LNCaP clone FGC (cell line): ENCODE measurements around the gene GLUL.

ENCODE experiments used
- DNase-seq: peaks from one replicate; pipeline ENCODE4 v3.0.0-alpha.2; 2011; ENCODE audit warnings: low read depth
- H3K4me3 ChIP-seq: 2 replicates; pipeline ENCODE4 v1.5.1; 2011; ENCODE audit warnings: mild to moderate bottlenecking, low read depth, low read length, control low read depth
- CTCF ChIP-seq: IDR thresholded peaks from 2 replicates; pipeline ENCODE4 v1.5.1; 2012; ENCODE audit warnings: mild to moderate bottlenecking; ENCODE audit not compliant: control insufficient read depth, insufficient read depth; ENCODE audit errors: extremely low read depth

GLUL gene

GRCh38 chr1:182408435-182409075 is 17.0 kb upstream of the GLUL start:
- no peak for DNase-seq
- H3K4me3 ChIP-seq: no peak overlapping the region
- no peak for TF ChIP-seq CTCF

GRCh38 chr1:182407724-182408123 is 16.1 kb upstream of the GLUL start:
- no peak overlapping the region for H3K4me3 ChIP-seq
- DNase-seq: no peak
- TF ChIP-seq CTCF: no peak

GRCh38 chr1:182406012-182406411 is 14.4 kb upstream of the GLUL start:
- no peak for TF ChIP-seq CTCF
- H3K4me3 ChIP-seq: no peak overlapping the region
- DNase-seq: no peak

GRCh38 chr1:182405578-182405977 is 14.0 kb upstream of the GLUL start:
- no peak for TF ChIP-seq CTCF
- DNase-seq: no peak
- no peak overlapping the region for H3K4me3 ChIP-seq

GRCh38 chr1:182404781-182405180 is 13.2 kb upstream of the GLUL start:
- no peak for DNase-seq
- TF ChIP-seq CTCF: no peak
- H3K4me3 ChIP-seq: no peak overlapping the region

GRCh38 chr1:182400567-182400966 is 9.0 kb upstream of the GLUL start, which contains the start of gene TEDDM1:
Gene TEDDM1, minus strand, starts transcription at chr1:182400667. Its CDS starts 182 bp downstream, at chr1:182400485.
- no peak for TF ChIP-seq CTCF
- H3K4me3 ChIP-seq: no peak within 1 kb of the TSS
- no peak for DNase-seq
